Measurements from ENCODE around the gene PPCDC. TPM values are rescaled to one million over a fixed set of nuclear protein-coding genes. Genes with fewer than 3 reads are reported as not detected.

PPCDC gene
- total RNA-seq, 1 donor from 2014 or later = 11.2 TPM

DNA sequence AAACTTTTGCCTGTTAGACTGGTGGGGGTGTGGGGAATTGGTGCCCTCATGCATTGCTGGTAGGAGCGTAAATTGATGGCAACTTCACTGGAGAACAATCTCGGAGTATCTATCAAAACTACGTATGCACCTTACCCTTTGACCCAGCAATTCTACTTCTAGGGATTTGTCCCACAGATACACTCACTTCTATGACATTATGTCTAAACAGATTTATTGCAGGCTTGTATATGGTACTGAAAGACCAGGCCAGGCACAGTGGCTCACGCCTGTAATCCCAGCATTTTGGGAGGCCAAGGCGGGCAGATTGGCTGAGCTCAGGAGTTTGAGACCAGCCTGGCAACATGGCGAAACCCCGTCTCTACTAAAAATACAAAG lies 30.3 kb downstream of the PPCDC start:
- intact Hi-C loops (cut with DNase I) = no loop called here
- H3K4me3 ChIP-seq = no peak overlapping the region
- TF ChIP-seq, protein P1, sequence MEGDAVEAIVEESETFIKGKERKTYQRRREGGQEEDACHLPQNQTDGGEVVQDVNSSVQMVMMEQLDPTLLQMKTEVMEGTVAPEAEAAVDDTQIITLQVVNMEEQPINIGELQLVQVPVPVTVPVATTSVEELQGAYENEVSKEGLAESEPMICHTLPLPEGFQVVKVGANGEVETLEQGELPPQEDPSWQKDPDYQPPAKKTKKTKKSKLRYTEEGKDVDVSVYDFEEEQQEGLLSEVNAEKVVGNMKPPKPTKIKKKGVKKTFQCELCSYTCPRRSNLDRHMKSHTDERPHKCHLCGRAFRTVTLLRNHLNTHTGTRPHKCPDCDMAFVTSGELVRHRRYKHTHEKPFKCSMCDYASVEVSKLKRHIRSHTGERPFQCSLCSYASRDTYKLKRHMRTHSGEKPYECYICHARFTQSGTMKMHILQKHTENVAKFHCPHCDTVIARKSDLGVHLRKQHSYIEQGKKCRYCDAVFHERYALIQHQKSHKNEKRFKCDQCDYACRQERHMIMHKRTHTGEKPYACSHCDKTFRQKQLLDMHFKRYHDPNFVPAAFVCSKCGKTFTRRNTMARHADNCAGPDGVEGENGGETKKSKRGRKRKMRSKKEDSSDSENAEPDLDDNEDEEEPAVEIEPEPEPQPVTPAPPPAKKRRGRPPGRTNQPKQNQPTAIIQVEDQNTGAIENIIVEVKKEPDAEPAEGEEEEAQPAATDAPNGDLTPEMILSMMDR (IDR thresholded peaks at IDR 0.05) = no peak
- no peaks in the 10 kb centered on the region for H3K27me3 ChIP-seq (ENCODE audit: low read depth)
- peaks cover 31% of the 10 kb centered on the region for H3K4me1 ChIP-seq
- ATAC-seq (no peak), DNase-seq (no peak)
- no peaks in the 10 kb centered on the region for H3K9me3 ChIP-seq
- H3K27ac ChIP-seq = no peak overlapping the region
- H3K36me3 ChIP-seq = no peaks in the 10 kb centered on the region

DNA sequence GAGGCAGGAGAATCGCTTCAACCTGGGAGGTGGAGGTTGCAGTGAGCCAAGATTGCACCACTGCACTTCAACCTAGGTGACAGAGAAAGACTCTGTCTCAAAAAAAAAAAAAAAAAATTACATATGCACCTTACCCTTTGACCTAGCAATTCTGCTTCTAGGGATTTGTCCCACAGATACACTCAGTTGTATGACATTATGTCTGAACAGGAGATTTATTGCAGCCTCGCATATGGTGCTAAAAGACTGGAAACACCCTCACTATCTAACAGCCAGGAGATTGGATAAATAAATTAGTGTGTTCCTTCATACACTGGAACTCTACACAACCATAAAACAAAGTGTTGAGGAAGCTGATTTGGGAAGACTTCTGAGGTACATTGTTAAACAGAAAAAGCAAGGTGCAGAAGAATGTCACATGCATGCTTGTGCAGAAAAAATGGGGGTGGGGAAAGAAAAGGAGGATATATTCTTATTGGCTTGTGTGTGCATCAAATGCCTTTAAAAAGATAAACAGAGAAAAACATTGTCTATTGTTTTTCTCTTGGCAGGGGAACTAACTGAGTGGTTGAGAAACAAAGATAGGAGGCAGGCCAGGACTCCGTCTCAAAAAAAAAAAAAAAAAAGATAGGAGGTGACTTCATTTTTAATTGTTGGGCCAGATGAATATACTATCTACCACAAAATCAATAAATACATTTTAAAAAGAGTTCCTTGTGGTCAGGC lies 30.9 kb downstream of the PPCDC start:
- Histone ChIP-seq H3K4me1 (peaks cover 25% of the 10 kb centered on the region), H3K4me3 (no peak overlapping the region), H3K27me3 (ENCODE audit: low read depth) (no peaks in the 10 kb centered on the region), H3K36me3 (no peaks in the 10 kb centered on the region), H3K9me3 (no peaks in the 10 kb centered on the region), H3K27ac (no peak overlapping the region)
- TF ChIP-seq, protein P1 (IDR thresholded peaks at IDR 0.05) = no peak
- no peak for ATAC-seq
- no peak for DNase-seq
- intact Hi-C loops (cut with DNase I) = no loop called here

DNA sequence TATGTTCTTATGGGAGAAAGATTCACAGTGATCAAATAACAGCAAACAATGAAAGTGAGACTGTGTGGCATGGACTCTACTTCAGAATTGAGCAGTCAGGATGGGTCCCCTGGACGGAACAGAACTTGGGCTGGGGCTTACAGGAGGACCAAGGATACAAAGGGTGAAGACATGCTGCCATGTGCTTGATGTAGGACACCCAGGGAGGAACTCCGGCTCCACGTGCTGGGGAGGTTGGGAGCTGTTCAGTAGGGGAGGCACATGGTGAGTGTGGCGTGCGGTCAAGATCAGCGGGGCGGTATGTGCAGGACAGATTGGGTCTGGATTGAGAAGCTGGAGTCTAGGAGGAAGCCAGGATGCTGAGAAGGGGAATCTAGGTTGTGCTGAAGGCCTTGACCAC lies 32.6 kb downstream of the PPCDC start:
- no peaks in the 10 kb centered on the region for H3K9me3 ChIP-seq
- H3K27me3 ChIP-seq (ENCODE audit: low read depth) = no peaks in the 10 kb centered on the region
- H3K27ac ChIP-seq = no peak overlapping the region
- H3K4me3 ChIP-seq = no peak overlapping the region
- no peak for ATAC-seq
- intact Hi-C loops (cut with DNase I) = no loop called here
- no peak for DNase-seq
- no peaks in the 10 kb centered on the region for H3K36me3 ChIP-seq
- peaks cover 18% of the 10 kb centered on the region for H3K4me1 ChIP-seq
- TF ChIP-seq, protein P1 (IDR thresholded peaks at IDR 0.05) = no peak

DNA sequence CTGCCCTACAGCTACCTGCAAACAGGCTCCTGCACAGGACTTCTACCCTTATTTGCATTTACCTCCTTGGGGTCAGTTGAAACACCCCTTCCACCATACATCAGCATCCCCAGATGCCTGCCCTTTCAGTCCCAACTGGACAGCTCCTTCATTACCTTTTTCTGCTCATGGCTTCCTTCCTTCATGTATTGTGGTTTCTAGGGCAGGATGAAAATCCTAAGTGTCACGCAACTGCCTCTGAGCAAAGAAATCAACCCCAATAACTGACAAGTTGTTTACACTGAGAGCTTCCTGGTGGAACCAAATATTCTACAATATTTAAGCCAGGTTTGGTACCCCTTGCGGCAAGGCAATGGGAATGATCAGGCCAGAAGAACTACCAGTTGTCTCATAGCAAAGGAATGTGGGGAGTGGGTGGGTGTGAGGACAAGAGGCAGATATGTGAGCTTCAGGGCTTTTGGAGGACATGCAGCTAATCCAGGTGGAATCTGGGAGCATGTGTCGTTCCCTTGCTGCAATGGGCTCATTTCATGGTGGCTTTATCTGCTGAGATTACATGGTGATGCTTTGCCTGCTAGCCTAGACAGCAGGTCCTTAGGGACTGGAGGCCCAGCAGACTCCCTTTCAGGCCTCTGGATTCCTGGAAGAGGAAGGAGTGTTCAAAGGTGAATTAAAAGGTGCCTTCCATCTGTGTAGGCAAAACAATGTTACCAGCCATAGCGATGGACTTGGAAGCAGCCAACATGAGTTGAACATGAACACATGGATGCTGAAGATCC lies 34.9 kb downstream of the PPCDC start:
- no peak overlapping the region for H3K27ac ChIP-seq
- no peaks in the 10 kb centered on the region for H3K36me3 ChIP-seq
- H3K4me1 ChIP-seq = peaks cover 16% of the 10 kb centered on the region
- intact Hi-C loops (cut with DNase I) = no loop called here
- DNase-seq (no peak), ATAC-seq (no peak)
- no peak overlapping the region for H3K4me3 ChIP-seq
- H3K9me3 ChIP-seq = no peaks in the 10 kb centered on the region
- H3K27me3 ChIP-seq (ENCODE audit: low read depth) = no peaks in the 10 kb centered on the region
- TF ChIP-seq, protein P1 (IDR thresholded peaks at IDR 0.05) = no peak

DNA sequence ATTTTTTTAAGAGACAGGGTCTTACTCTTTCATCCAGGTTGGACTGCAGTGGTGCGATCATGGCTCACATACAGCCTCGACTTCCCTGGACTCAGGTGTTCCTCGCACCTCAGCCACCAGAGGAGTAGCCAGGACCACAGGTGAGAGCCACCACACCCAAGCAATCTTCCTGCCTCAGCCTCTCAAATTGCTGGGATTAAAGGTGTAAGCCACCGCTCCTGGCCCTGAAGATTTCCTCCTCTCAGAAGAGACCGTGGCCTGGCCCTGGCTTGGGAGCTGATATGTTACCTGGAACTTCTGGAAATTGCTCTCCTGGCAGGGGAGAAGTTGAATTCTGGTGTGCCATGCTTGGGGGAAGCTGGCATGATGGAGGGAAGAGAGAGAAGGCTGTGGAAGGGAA lies 36.2 kb downstream of the PPCDC start:
- intact Hi-C loops (cut with DNase I) = no loop called here
- ATAC-seq = no peak

More for the DNA sequence above, 36.2 kb downstream of the PPCDC start:
- TF ChIP-seq, protein P1 (IDR thresholded peaks at IDR 0.05) = no peak
- Histone ChIP-seq H3K27me3 (ENCODE audit: low read depth) (no peaks in the 10 kb centered on the region), H3K36me3 (no peaks in the 10 kb centered on the region), H3K27ac (no peak overlapping the region), H3K4me3 (no peak overlapping the region), H3K4me1 (peaks cover 17% of the 10 kb centered on the region), H3K9me3 (no peaks in the 10 kb centered on the region)
- no peak for DNase-seq
